Spinal cord (tissue), 10 donors: ENCODE measurements around the gene VIPAS39. TPM values are rescaled to one million over a fixed set of nuclear protein-coding genes. Genes with fewer than 3 reads are reported as not detected.

Experiments used
- DNase-seq, 6 donors: peaks; one replicate each; pipeline versions ENCODE4 v3.0.0 to v3.0.0-alpha.2; 2013 to 2015; ENCODE audit warnings: low spot score in 6 of 6, low read depth in 4 of 6
- H3K27ac ChIP-seq: one replicate; pipeline ENCODE4 v1.5.1; 2013; ENCODE audit warnings: low read depth, low read length, control low read depth
- H3K27me3 ChIP-seq: one replicate; pipeline ENCODE4 v1.6.1; 2013; ENCODE audit warnings: low read length; ENCODE audit not compliant: control insufficient read depth, insufficient read depth
- H3K36me3 ChIP-seq: one replicate; pipeline ENCODE4 v1.6.1; 2013; ENCODE audit warnings: low read length; ENCODE audit not compliant: control insufficient read depth, insufficient read depth
- H3K4me1 ChIP-seq: one replicate; pipeline ENCODE4 v1.6.1; 2013; ENCODE audit warnings: low read length; ENCODE audit not compliant: control insufficient read depth, insufficient read depth
- H3K4me3 ChIP-seq: one replicate; pipeline ENCODE4 v1.5.1; 2013; ENCODE audit warnings: low read depth, low read length, control low read depth
- H3K9me3 ChIP-seq: one replicate; pipeline ENCODE4 v1.6.1; 2013; ENCODE audit warnings: low read length; ENCODE audit not compliant: control insufficient read depth, insufficient read depth
- WGBS: methylation state at CpG from one replicate; pipeline ENCODE4 v1.1.5; 2013; ENCODE audit warnings: missing lambda C conversion rate; ENCODE audit not compliant: insufficient coverage; 5-methylcytosine and 5-hydroxymethylcytosine counted together
- long read RNA-seq, 4 donors: transcript quantifications; one replicate each; lab custom pipeline, GENCODE V29; 2026
- polyA plus RNA-seq, 2 donors: library from polyadenylated mRNA; unstranded; fragments of 120-200 nt; gene quantifications; one replicate each; pipeline ENCODE4 v1.2.1, GENCODE V29; 2013; ENCODE audit not compliant: insufficient read length in 2 of 2
- total RNA-seq, 2 donors: library from RNA; depleted of rRNA in 1 of 2; stranded (reverse); fragments of 120-200 nt in 1 of 2; fragments of >200 nt in 1 of 2; gene quantifications; one replicate each; pipeline versions ENCODE4 v1.2.3 to v1.2.4, GENCODE V29; 2013 to 2014
- donor health status: healthy.

VIPAS39 gene
- total RNA-seq (10 to 100 TPM; 21.9 to 27.9 TPM), polyA plus RNA-seq (10 to 100 TPM; 24.9 to 31.4 TPM)
- long read RNA-seq, donor 1, partial matches to known transcripts, result 56 of 157 reads
- long read RNA-seq, donor 1, other reads (novel, unspliced or antisense), result 99 of 157 reads
- long read RNA-seq, donor 2, result 0 reads
- long read RNA-seq, donor 3, result 0 reads
- long read RNA-seq, donor 4, transcript VIPAS39-211 (20 exons, 2,562 nt), result major isoform, 7 of 7 reads
- long read RNA-seq, donor 4, partial matches to known transcripts, result 0 of 7 reads
- long read RNA-seq, donor 4, other reads (novel, unspliced or antisense), result 0 of 7 reads

DNA sequence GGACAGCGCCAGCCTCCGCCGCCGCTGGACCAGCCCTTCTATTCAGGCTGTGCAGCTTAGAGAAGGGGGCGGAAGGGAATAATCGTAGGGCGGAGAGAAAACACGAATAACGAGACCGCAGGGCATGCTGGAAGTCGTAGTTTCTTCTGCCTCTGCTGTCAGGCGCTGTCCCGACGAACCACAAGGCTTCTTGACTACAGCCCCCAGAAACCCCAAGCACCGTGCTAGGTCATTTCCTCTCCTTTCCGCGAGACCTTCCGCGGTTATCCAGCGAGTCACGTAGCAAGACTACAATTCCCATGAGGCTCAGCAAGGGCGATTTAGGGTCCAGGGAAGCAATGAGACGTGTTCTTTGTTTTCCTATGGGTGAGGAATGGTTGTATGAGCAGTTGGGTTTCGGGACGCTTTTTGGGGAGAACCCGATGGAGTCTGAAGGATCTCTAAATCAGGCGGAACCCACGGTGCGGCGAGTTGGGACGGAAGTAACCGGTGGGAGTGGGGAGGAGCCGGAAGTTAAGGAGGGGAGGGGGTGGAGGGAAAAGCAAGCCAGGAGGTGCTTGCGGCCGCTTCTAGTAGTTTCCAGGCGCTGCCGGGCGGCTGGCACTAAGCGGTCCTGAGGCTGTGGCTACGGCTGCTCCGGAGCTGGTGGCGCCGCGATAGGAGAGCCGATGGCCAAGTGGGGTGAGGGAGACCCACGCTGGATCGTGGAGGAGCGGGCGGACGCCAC lies at the start of gene VIPAS39, which contains the start of gene AHSA1:
TSS of gene VIPAS39 (minus strand) at position 80 of the 727 bp plus-strand sequence. CDS start 3,499 bp downstream, outside the sequence.
TSS of gene AHSA1 (plus strand) at position 572 of the 727 bp plus-strand sequence. CDS start at position 669, 97 bp downstream.
- no peaks in the 10 kb centered on the region for H3K4me1 ChIP-seq

DNA sequence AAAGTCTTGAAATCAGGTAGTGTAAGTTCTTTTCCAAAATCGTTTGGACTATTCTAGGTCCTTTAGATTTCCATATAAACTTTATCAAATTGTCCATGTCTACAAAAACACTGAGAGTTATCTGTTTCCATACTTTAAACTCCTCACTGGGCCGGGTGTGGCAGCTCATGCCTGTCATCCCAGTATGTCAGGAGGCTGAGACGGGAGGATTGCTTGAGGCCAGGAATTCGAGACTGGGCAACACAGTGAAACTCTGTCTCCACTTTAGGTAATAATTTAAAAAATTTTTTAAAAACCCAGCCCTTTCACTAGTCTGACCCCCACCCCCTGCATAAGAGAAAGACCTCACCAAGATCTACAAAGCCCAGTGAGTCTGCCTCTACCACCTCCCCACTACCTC lies 47.6 kb upstream of the VIPAS39 start:
- Histone ChIP-seq H3K4me3 (no peak overlapping the region), H3K27ac (no peak overlapping the region), H3K36me3 (peaks cover 3% of the 10 kb centered on the region), H3K9me3 (no peaks in the 10 kb centered on the region), H3K4me1 (no peaks in the 10 kb centered on the region), H3K27me3 (peaks cover 4% of the 10 kb centered on the region)
- DNase-seq, result no peak
- WGBS, result no CpG with 5 or more reads among the region's 4 CpGs

More for the DNA sequence above, at the start of gene VIPAS39, which contains the start of gene AHSA1:
- 0% methylated on average over 41 of the region's 50 CpGs for WGBS
- H3K27ac ChIP-seq, result peak within 1 kb of the TSS; percentile 98
- peak within 1 kb of the TSS; percentile 85 for H3K4me3 ChIP-seq
- no peaks in the 10 kb centered on the region for H3K9me3 ChIP-seq
- H3K36me3 ChIP-seq, result peaks cover 31% of the 10 kb centered on the region
- DNase-seq, result peak; percentile 96 to 100 (median 98)
- H3K27me3 ChIP-seq, result no peaks in the 10 kb centered on the region

- WGBS, result no CpG with 5 or more reads among the region's 5 CpGs
- DNase-seq, result no peak
- no peak overlapping the region for H3K27ac ChIP-seq
- H3K4me1 ChIP-seq, result peaks cover 12% of the 10 kb centered on the region
- H3K9me3 ChIP-seq, result no peaks in the 10 kb centered on the region
- peaks cover 3% of the 10 kb centered on the region for H3K36me3 ChIP-seq
- H3K4me3 ChIP-seq, result no peak overlapping the region
- peaks cover 17% of the 10 kb centered on the region for H3K27me3 ChIP-seq
Measured at GRCh38 chr14:77503138-77503537, 45.7 kb upstream of the VIPAS39 start.

- WGBS, result 93% methylated on average over 5 of the region's 11 CpGs
- Histone ChIP-seq H3K9me3 (no peaks in the 10 kb centered on the region), H3K36me3 (no peaks in the 10 kb centered on the region), H3K27ac (no peak overlapping the region), H3K4me3 (no peak overlapping the region), H3K4me1 (peaks cover 16% of the 10 kb centered on the region), H3K27me3 (peaks cover 22% of the 10 kb centered on the region)
- DNase-seq, result no peak
Measured at GRCh38 chr14:77502109-77502782, 44.8 kb upstream of the VIPAS39 start.

DNA sequence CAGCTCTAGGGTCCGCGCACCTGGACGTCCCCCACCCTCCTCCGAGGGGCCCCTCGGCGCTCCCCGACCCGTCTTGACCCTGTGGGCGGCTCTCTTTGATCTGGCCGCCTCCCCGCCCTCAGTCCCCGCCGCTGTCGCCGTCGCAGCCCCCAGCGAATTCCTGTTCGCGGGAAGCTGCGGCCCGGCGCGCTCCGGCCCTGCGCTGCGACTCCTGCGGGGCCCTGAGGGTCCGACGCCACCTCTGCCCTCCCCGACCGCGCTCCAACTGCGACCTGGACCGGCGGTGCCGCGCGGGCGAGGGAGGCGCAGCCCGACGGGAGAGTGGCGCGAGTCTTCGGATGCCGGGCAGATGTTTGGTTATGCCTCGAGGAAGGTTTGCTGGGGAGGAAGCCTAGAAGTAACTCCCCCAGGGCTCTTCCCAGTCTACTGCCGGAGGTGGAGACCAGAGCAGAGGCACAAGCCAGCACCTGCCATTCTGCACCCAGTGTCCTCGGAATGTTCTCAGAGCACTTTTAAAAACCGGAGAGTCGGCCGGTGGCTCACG lies 41.7 kb upstream of the VIPAS39 start:
- H3K4me3 ChIP-seq, result peak overlapping the region; percentile 26
- no peaks in the 10 kb centered on the region for H3K9me3 ChIP-seq
- peaks cover 22% of the 10 kb centered on the region for H3K27me3 ChIP-seq
- peak in 1 of 6 donors; percentile 19 for DNase-seq
- no peaks in the 10 kb centered on the region for H3K36me3 ChIP-seq
- H3K4me1 ChIP-seq, result peaks cover 16% of the 10 kb centered on the region
- 4% methylated on average over 49 of the region's 53 CpGs for WGBS
- H3K27ac ChIP-seq, result no peak overlapping the region

DNA sequence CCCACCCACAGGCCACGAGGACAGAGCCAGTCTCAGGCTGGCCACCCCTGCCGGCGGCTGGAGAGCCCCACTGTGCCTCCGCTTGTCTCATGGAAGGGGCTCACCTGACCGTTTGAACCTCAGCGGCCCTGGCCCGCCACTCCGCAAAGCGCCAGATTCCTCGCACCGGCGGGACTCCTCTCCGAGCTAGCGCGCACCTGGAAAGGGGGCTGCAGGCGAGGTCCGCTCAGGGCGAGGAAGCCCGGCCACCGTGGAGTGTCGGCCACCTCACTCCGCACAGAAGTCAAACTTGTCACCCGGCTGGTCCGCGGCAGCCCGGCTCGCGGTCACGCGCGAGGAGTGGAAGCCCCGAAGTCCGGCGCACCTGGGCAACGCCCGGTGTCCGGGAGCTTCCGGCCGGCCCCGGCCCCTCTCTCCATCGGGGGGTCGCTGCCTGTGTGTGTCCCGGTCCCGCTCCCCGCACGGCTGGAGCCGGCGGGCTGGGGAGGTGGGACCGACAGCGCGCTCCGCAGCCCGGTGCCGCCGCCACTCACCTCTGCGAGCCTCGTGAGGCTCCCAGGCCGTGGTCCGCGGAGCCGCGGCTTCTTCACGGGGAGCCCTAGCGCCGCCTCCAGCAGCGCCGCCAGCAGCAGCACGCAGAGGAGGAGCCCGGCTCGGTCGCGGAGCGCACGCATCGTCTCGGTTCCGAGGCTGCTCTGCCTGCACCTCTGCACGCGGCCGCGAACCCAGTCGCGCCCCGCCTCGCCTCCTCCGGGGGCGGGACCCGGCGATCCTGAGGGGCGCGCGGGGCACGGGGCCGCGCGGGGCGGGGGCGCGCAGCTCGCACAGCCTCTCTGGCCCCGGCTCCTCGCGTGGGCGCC lies 40.9 kb upstream of the VIPAS39 start, which contains the start of gene ISM2:
TSS of gene ISM2 (minus strand) at position 697 of the 860 bp plus-strand sequence. CDS start at position 674, 23 bp downstream.
- peaks cover 16% of the 10 kb centered on the region for H3K4me1 ChIP-seq
- H3K27me3 ChIP-seq, result peaks cover 22% of the 10 kb centered on the region
- no peaks in the 10 kb centered on the region for H3K36me3 ChIP-seq
- DNase-seq, result peak in 4 of 6 donors; percentile 17 to 77 (median 38)
- 2% methylated on average over 104 of the region's 104 CpGs for WGBS
- no peaks in the 10 kb centered on the region for H3K9me3 ChIP-seq
- H3K27ac ChIP-seq, result no peak within 1 kb of the TSS
- H3K4me3 ChIP-seq, result peak within 1 kb of the TSS; percentile 26

DNA sequence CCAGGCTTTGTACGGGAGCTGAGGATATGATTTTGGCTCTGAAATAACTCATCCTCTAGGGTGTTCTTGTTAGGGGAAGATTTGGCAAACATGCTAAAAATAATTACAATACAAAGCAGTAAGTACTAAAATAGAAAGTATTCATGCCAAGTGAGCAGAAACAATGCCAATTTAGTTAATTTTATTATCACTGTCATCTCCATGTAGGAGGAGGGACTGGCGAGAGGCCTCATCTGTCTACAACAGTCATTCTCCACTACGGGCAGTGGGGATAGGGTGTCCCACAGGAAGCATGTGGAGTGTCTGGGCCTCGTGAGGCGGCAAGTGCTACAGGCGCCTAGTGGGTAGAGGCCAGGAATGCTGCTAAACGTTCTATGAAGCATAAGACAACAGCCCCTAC lies 37.9 kb upstream of the VIPAS39 start:
- H3K9me3 ChIP-seq, result no peaks in the 10 kb centered on the region
- DNase-seq, result peak in 2 of 6 donors; percentile 30 to 88
- peaks cover 16% of the 10 kb centered on the region for H3K4me1 ChIP-seq
- peaks cover 21% of the 10 kb centered on the region for H3K27me3 ChIP-seq
- no peak overlapping the region for H3K27ac ChIP-seq
- no CpG with 5 or more reads among the region's 7 CpGs for whole genome bisulfite sequencing
- no peak overlapping the region for H3K4me3 ChIP-seq
- no peaks in the 10 kb centered on the region for H3K36me3 ChIP-seq

- WGBS, result 68% methylated on average over 3 of the region's 5 CpGs
- Histone ChIP-seq H3K4me3 (no peak overlapping the region), H3K27ac (no peak overlapping the region), H3K9me3 (no peaks in the 10 kb centered on the region), H3K4me1 (no peaks in the 10 kb centered on the region), H3K27me3 (no peaks in the 10 kb centered on the region), H3K36me3 (no peaks in the 10 kb centered on the region)
- no peak for DNase-seq
Measured at GRCh38 chr14:77491056-77491455, 33.7 kb upstream of the VIPAS39 start.
